Activated T-cell treated with anti-CD3 and anti-CD28 coated beads for 4 hours (primary cell): Measurements from ENCODE around the gene ZNF516.

ENCODE experiments used
- DNase-seq: peaks from one replicate; pipeline ENCODE4 v3.0.0-alpha.2; 2020

Gene ZNF516

DNA sequence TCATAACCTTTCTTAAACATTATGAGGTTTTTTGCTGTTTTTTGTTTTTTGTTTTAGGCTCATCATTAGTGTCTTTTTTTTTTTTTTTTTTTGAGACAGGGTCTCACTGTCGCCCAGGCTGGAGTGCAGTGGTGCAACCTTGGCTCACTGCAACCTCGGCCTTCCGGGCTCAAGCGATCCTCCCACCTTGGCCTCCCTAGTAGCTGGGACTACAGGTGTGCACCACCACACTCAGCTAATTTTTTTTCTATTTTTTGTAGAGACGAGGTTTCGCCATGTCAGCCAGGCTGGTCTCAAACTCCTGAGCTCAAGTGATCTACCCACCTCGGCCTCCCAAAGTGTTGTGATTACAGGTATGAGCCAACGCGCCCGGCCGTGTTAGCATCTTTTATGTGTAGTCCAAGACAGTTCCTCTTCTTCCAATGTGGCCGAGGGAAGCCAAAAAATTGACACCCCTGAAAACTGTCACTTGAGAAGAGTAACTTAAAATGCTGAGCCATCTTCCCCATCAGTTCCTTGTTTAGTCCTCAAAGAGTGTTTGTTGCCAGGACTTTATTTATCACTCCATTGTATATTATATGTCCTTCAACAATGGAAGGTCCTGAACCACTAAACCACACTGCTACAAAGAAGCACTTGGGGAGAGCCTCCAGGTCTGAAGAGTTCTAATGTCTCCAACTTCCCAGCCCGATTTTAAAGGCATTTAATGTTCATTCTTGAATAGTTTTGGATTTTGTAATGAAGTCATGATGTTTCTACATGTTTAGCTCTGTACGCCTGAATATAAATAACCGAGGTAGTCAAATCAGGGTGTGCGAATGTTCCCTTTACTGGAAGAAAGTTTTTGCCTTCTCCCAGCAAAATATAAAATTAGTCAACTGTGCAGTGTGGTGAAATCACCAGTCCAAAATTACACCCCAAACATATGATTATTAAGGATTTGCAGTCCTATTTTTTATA is 26.4 kb downstream of the ZNF516 start:
- no peak for DNase-seq

DNA sequence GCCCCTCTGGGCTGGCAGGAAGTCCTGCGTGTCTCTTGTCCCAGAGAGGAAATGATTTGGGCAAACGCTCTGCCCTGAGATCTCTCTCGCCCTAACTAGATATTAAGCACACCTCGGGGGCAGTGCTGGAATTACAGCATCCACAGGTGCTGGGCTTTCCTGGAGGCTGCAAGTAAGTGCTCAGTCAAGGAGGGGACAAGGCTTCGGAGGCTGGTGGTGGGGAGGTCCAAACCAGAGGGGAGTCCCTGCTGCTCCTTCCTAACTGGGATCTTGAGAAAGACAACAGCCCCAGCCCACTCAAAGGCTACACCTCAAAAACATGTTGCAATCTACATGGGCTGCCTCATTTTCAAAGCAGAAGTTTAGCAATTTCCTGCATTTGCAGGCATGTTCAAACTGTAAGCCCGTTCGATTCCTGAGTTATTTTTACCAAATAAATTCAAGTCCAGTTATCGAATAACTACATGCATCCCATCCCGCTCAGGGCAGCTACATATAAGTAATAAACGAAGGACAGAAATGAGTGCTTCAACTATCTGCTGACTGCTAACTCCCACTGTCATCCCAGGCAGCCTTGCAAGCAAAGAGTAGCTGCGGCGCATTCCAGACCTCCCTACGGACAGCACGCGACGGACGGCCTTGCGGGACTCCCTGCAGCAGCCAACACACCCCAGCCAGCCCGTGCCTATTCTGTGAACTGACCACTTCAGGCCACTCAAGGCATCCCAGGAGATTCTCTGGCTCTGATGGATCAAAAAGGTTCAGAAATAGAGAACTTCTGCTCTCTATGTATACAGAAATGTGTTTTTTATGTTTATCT is 27.5 kb downstream of the ZNF516 start:
- DNase-seq: no peak

DNA sequence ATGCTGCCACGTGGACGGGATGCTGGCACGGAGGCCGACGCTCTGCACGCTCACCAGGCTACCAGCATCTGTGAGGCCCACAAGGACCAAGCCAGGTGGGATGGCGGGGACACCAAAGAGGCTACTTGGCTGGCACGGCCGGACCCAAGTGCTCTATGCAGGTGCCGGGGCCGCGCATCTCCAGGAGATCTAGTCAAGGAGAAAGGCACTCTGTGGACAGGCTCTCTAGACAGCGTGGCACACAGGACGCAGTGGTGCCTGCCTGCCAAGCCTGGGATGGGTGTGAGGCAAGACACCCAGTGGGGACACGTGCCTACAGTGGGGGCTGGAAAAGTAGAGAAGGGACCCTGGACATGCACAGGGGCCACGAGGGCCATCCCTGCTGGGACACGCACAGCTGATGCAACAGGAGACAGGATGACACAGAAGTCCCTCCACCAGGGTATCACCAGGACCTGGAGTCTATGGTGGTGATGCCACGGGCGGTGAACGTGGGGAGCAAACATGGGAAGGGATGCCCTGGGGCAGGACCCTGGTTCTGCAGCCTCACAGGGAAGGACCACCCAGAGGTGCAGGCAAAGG is 28.5 kb downstream of the ZNF516 start:
- no peak for DNase-seq

DNA sequence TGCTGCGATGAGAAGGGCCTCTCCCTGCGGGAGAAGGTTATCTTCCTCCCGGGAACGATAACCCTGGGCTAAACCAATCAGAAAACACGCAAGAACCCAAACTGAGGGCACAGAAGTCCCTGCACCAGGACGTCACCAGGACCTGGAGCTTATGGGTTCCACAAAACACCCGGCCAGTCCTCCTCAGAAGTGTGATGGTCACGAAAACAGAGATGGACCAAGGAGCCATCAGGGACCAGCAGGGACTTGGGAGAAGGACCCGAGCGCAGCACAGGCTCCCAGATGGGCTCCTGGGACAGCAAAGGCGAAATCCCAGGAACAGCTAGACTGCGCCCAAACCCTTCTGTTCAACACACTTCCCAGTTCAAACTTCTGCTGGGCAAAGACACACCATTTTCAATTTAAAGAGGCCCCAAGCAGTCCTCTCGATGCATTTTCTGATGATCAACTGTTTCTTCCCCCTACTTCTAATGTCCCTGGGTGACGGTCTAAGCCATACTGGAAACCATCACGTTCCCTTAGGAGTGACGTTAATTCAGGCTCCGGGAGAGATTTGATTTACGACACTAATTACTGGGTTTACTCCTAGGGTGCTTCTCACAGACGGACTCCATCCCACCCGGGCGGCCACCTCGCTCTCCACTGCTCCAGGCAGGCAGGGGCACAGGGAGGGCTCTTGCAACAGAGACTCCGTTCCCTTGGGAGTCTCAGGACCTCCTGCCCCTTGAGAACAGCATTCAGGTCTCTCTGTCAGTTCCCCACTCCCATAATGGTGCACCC is 29.2 kb downstream of the ZNF516 start:
- no peak for DNase-seq

DNA sequence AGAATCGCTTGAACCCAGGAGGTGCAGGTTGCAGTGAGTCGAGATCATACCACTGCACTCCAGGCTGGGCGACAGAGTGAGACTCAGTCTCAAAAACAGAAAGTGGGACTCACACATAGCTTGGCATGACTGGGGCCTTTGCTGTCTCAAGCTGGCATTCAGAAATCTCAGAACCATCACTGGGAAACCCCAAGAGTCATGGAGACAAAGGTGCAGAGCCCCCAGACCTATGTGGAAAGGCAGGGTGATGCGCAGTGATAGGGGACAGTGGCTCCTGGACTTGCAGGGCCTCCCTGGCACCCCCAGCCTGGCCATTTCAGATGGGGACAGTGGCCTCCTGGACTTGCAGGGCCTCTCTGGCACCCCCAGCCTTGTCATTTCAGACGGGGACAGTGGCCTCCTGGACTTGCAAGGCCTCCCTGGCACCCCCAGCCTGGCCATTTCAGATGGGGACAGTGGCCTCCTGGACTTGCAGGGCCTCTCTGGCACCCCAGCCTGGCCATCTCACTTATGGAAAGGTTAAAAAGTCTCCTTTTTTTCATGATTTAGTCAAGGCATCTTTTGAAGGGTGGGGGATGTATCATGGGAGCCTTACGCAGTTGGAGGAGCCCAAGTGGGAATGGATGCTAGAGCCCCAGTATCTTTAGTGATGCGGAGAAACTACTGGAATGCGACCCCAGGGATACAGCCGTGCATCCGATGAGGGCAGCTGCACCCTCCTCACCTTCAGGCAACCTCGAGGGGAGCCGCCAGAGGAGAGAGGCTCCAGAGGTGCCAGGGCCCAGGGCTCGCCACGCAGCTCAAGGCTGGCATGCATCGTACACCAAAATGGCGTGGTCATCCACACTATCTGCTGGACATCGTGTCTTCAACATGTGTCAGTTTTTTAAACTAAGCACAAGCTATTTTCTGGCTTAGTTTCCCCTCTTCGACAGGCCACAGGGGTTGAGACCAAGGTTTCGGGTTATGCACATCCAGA is 30.5 kb downstream of the ZNF516 start:
- DNase-seq: no peak

DNA sequence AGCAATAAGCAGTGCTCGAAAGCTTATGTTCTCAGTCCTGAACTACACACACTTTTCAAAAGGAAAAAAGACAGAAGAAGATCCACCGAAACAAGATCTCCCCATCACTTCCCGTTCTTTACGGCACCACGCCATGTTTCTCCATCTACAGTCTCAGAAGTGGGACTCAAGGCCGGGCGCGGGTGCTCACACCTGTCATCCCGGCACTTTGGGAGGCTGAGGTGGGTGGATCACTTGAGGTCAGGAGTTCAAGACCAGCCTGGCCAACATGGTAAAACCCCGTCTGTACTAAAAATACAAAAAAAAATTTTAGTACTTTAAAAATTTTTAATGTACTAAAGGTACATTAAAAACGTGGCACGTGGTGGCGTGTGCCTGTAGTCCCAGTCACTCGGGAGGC is 31.2 kb downstream of the ZNF516 start:
- no peak for DNase-seq

DNA sequence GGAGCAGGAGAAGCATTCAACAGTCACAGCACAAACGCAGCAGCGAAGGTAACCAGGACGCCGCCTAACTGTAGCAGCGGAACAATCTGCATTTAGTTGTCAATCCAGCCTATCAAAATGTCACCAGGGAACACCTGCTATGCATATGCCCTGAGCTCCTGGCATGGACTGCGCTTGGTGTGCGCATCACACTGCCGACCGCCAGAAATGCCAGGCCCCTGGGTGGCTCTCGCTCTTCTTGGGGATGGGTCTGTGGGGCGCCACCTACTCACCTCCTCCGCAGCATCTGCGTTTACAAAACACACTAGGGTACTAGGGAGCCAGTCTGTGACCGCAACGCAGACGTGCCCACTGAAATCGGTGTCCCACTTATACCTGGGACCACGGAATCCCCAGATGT is 31.7 kb downstream of the ZNF516 start:
- no peak for DNase-seq

DNA sequence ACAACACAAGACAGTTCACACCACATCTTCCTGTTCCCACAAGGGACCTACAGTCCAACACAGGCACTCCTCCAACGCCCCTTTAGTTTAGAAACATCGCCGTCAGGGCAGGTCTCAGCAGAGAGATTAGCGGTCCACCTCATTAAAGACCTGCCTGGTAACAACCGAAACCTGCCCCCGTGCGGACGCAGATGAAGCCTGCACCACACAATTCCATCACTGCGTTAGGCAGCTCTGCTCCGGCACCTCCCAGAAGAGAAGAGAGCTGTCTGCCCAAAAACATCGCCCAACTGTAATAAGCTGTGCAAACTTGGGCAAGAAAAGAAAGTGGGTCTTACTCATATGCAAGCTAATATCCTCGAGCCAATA is 32.7 kb downstream of the ZNF516 start:
- DNase-seq: no peak

DNA sequence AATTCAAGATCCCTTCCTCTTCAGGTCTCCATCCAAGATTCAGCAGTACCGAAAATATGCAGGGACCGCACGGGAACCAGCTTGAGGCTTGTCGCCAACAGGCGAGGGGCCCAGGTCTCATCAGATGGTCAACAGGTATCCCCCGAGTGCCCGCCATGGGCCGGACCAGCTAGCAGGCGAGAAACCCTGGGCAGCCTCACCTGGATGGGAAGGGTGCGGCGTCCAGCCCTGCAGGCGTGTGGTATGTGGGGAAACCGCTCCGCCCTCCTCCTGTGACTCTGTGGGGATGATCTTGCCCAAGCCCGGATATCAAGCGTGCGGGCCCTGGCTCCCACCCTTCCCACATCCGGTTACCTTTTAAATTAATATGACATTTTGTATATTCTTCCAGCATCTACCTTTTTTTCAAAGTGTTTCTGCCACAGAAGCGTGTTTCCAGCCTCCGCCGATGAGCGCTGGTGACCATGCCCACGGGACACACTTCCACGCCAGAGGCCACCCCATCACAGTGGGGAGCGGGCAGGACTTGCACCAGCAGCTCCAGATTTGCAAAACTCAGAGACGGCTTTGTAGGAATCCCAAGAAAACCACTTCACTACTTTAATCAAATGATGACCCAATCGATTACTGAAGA is 33.2 kb downstream of the ZNF516 start:
- no peak for DNase-seq

DNA sequence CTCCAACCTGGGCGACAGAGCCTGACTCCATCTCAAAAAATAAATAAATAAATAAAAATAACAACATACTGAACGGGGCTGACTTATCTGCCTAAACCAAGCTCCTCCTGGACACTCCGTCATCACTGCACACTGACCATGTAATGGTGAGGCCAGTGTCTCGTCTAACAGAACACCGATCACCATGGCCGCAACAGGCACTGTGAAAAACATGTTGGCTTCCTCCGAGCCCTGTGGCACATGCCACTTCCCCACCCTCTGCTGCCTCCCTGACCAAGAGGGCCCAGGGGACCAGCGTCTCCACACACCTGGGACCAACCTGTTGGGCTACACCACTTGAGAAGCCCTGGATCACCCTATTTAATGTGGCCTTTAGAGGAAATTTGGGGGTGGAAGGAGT is 33.9 kb downstream of the ZNF516 start:
- DNase-seq: no peak

DNA sequence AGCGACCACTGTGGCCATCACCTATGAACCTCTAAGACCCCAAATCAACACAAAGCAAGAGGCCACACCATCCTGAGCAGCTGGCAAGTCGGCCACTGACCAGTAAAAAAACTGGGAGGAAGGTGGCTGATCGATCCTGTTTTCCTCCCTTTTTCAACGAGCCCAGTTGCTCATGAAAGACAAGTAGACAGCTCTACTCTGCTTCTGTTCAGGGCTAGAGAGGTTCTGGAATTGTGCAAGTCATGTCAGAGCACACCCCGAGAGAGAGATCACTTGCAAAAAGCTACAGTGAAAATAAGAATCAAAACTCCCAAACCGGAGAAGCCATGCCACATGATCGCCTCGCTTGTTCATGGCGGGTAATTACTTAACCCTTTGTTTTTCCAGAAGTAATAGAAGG is 34.6 kb downstream of the ZNF516 start:
- DNase-seq: no peak

DNA sequence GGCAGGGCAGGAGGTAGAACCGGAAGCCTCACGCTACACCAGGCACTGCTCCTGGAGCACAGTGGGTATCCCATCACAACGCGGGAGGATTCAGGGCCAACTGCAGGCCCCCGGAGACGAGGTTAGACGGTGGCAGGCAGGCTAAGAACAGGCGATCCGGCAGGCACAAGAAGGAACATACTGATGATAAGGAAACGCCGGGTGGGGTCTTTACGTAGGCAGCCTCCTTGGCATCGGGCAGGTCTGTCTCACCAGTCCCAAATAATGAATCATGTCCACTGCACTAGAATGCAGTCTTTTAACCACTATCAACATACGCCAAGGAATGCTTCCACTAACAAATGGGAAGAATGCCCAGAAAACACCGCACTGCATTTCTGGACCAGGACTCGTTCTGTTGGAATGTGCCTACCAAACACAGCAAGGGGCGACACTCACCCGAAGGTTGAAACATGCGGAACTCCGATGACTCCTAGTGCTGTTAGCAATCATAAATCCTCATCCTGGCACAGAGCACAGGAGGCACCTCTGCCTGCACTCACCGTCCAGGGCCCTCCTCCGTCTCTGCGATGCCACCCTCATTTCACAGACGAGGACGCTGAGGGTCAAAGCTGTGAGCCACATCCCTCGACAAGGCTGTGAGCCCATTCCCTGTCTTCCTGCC is 35.2 kb downstream of the ZNF516 start:
- DNase-seq: no peak

DNA sequence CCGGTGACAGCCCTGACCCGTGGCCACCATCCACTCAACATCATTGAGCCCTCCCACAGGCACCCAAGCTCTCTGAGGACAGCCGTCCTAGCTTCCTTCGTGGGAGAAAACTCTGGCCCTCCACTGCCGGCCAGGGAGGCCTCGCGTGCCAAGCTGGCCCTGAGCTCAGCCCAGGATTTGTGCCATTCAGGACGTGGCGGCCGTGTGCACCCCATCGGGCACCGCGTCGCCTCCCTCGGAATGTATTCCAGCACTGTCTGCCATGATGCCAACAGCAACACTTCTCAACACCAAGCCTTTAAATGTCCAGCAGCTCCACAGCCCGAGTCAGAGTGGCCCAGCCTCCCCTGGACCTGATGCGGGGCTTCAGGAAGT is 35.7 kb downstream of the ZNF516 start:
- DNase-seq: no peak

DNA sequence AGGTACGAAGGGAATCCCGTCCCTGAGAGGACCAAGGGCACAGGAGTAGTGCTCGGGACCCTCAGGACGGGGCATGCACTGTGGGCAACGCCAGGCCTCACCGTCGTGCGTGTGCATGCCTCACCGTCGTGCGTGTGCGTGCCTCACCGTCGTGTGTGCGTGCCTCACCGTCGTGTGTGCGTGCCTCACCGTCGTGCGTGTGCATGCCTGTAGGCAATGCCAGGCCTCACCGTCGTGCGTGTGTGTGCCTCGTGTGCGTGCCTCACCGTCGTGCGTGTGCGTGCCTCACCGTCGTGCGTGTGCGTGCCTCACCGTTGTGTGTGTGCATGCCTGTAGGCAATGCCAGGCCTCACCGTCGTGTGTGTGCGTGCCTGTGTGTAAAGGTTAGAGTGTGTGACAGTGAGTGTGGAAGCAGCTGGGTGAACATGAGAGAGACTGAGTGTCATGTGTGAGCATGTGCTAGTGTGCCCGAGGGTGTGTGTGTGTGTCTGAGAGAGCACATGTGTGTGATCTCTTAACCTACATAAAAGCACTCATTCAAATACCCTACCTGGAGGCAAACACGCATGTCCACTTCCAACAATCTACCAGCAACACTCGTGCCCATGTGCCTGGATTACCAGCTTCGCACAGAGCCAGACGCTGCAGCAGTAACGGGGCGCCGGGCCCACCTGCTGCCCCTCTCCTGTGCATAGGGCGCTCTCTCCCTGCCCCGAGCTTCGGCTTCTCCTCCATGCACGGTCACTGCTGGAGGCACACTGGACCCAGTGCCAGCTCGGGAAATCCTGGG is 36.3 kb downstream of the ZNF516 start:
- DNase-seq: no peak

DNA sequence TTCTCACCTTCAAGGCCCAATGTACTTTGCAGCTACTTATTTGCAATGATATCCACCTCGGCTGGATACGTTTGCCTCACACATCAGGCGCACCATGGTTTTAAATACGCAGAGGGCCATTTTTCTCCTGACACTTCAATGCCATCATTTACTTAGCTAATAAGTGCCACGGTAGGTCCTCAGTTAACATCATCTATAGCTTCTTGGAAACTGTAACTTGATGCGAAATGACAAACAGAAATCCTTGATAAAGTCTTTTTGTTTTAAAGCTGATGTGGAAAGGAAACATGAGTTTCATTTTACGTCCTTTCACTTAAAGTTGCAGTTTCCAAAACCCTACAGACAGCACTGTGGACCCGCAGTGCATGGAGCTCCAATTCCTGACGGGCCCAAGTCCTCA is 37.1 kb downstream of the ZNF516 start:
- no peak for DNase-seq

DNA sequence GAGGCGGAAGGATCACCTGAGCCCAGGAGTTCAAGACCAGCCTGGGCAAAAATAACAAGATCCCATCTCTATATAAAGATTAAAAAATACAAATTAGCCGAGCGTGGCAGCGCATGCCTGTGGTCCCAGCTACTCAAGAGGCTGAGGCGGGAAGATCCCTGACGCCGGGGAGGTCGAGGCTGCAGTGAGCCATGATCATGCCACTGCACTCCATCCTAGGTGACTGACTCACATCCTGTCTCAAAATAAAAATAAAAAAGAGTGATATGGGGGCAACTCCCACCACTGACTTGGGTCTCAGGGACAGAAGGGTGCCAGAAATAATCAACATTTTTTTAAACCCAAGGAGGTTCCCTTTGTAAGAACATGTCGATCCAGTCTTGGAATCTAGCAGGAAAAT is 37.6 kb downstream of the ZNF516 start:
- DNase-seq: no peak

DNA sequence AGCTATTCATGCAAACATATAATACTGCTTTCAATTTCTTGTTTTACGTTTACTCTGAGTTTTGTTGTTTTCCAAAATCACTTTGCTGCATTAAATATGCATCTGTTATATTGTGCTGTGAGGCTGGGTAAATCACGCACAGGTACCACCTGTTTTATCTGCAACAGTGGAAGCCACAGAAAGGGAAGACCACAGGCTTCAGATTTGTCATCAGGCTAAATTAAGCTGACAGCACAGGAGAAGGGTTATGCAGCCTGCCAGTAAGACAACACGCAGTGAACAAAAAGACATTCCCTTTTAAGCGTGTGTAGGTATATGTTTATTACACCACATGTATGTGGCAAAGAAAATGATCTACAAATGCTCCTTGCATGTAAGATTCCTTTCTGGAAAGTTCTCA is 38.2 kb downstream of the ZNF516 start:
- DNase-seq: no peak

DNA sequence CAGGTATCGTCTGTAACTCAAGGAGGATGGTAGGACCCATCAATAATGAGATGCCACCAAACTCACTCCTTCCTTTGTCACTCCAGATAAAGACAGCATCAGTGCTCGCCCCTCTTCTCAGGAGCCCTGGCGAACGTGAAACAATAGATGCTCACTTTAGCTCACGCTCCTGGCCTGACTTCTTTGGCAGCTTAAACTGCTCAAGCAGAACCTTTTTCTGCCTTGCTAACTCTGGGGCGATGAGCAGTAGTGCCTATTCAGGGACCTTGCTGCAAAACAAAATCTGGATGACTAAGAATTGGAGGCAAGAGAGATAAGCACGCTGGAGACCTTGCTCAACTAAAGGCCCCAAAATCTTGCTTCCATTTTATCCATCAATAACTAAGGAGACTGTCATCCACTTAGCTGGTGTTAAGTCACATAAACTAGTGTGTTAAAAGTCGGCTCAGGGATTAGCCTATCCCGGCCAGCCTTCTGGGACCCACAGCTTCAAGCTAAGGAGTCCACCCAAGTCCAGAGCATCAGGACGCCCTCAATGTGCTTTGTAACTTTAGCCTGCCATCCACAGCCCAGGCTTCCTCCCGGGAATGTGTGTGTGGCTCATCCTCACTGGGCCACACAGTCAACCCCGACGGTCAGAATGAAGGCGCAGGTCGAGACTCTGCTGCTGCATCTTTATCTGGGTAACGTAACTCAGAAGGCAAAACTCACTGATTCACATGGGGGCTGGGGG is 38.9 kb downstream of the ZNF516 start:
- DNase-seq: no peak
